Esophagus (tissue), 2 donors: ENCODE results near the gene TMEM131. TPM values are rescaled to one million over a fixed set of nuclear protein-coding genes. Genes with fewer than 3 reads are reported as not detected.
A peak's percentile ranks its signal among the peaks of the same experiment; 100 is the strongest.
"Not testable (repeated sequence)": the region's sequence is repeated elsewhere in the genome, so short reads cannot be mapped to it uniquely, and the experiment has no call there.

Experiments used
- H3K27ac ChIP-seq, 2 donors: one replicate each; pipeline ENCODE4 v1.5.1; 2013; ENCODE audit warnings: low read depth in 2 of 2, mild to moderate bottlenecking in 2 of 2, inconsistent platforms in 1 of 2, low read length in 1 of 2, moderate library complexity in 1 of 2
- H3K27me3 ChIP-seq, 2 donors: one replicate each; pipeline ENCODE4 v1.6.1; 2013; ENCODE audit warnings: low read length in 2 of 2, control low read depth in 1 of 2, mild to moderate bottlenecking in 1 of 2; ENCODE audit not compliant: insufficient read depth in 2 of 2, control insufficient read depth in 1 of 2
- H3K36me3 ChIP-seq, 2 donors: one replicate each; pipeline ENCODE4 v1.6.1; 2013; ENCODE audit warnings: low read length in 1 of 2; ENCODE audit not compliant: control insufficient read depth in 2 of 2, insufficient read depth in 2 of 2
- H3K4me1 ChIP-seq, 2 donors: one replicate each; pipeline ENCODE4 v1.6.1; 2013; ENCODE audit warnings: low read length in 1 of 2; ENCODE audit not compliant: control insufficient read depth in 2 of 2, insufficient read depth in 2 of 2
- H3K4me3 ChIP-seq, 2 donors: one replicate each; pipeline ENCODE4 v1.5.1; 2013; ENCODE audit warnings: low read length in 2 of 2, mild to moderate bottlenecking in 2 of 2, low read depth in 1 of 2, moderate library complexity in 1 of 2
- H3K9me3 ChIP-seq, 2 donors: one replicate each; pipeline ENCODE4 v1.6.1; 2013; ENCODE audit warnings: mild to moderate bottlenecking in 2 of 2, low read depth in 1 of 2, low read length in 1 of 2, moderate library complexity in 1 of 2; ENCODE audit not compliant: control insufficient read depth in 2 of 2, insufficient read depth in 1 of 2
- WGBS, 2 donors: extraction: QIAGEN DNeasy Blood & Tissue Kit; methylation state at CpG; one replicate each; pipeline ENCODE4 v1.1.7; 2013; 5-methylcytosine and 5-hydroxymethylcytosine counted together
- polyA plus RNA-seq, 2 donors: library from polyadenylated mRNA; stranded (reverse); fragments of 200-250 nt; gene quantifications; one replicate each; pipeline ENCODE4 v1.2.3, GENCODE V29; 2013
- donor health status: healthy with polysubstance abuse.
- donor health status: Bipolar disorder and iron deficiency.

Gene TMEM131
- polyA plus RNA-seq, 2 donors: 9.3 to 9.9 TPM

- H3K9me3 ChIP-seq: no peaks in the 10 kb centered on the region
- H3K4me3 ChIP-seq: no peak overlapping the region
- H3K27me3 ChIP-seq: no peaks in the 10 kb centered on the region
- WGBS, 2 donors: 86 to 95% methylated on average over 12 of the region's 12 CpGs
- no peaks in the 10 kb centered on the region for H3K4me1 ChIP-seq
- no peak overlapping the region for H3K27ac ChIP-seq
- no peaks in the 10 kb centered on the region for H3K36me3 ChIP-seq
Observed at GRCh38 chr2:97965116-97965515, 30.6 kb downstream of the TMEM131 start.

- Histone ChIP-seq H3K36me3 (no peaks in the 10 kb centered on the region), H3K27ac (no peak overlapping the region), H3K4me3 (no peak overlapping the region), H3K9me3 (no peaks in the 10 kb centered on the region), H3K27me3 (no peaks in the 10 kb centered on the region), H3K4me1 (no peaks in the 10 kb centered on the region)
- WGBS, 2 donors: 32 to 43% methylated on average over 1 of the region's 1 CpG
Observed at GRCh38 chr2:97963880-97964279, 31.9 kb downstream of the TMEM131 start.

- no peaks in the 10 kb centered on the region for H3K27me3 ChIP-seq
- H3K4me1 ChIP-seq: no peaks in the 10 kb centered on the region
- H3K4me3 ChIP-seq: no peak overlapping the region
- H3K9me3 ChIP-seq: no peaks in the 10 kb centered on the region
- H3K36me3 ChIP-seq: no peaks in the 10 kb centered on the region
- H3K27ac ChIP-seq: peak overlapping the region in 1 of 2 donors; percentile 10
Observed at GRCh38 chr2:97963079-97963406, 32.7 kb downstream of the TMEM131 start.

- WGBS, 2 donors: 76 to 90% methylated on average over 5 of the region's 5 CpGs
- Histone ChIP-seq H3K4me3 (no peak overlapping the region), H3K4me1 (no peaks in the 10 kb centered on the region)
Observed at GRCh38 chr2:97961534-97961933, 34.2 kb downstream of the TMEM131 start.

GRCh38 chr2:97958184-97958583 is 37.6 kb downstream of the TMEM131 start:
- H3K4me1 ChIP-seq: no peaks in the 10 kb centered on the region
- 70 to 76% methylated on average over 2 of the region's 2 CpGs for WGBS, 2 donors
- no peaks in the 10 kb centered on the region for H3K36me3 ChIP-seq
- no peak overlapping the region for H3K4me3 ChIP-seq
- no peaks in the 10 kb centered on the region for H3K9me3 ChIP-seq
- no peak overlapping the region for H3K27ac ChIP-seq
- H3K27me3 ChIP-seq: no peaks in the 10 kb centered on the region

More at GRCh38 chr2:97961534-97961933, 34.2 kb downstream of the TMEM131 start:
- no peaks in the 10 kb centered on the region for H3K27me3 ChIP-seq
- H3K36me3 ChIP-seq: no peaks in the 10 kb centered on the region
- H3K9me3 ChIP-seq: no peaks in the 10 kb centered on the region
- H3K27ac ChIP-seq: no peak overlapping the region

GRCh38 chr2:97957432-97958183 is 38.1 kb downstream of the TMEM131 start:
- Histone ChIP-seq H3K36me3 (no peaks in the 10 kb centered on the region), H3K9me3 (no peaks in the 10 kb centered on the region), H3K27me3 (no peaks in the 10 kb centered on the region), H3K4me1 (no peaks in the 10 kb centered on the region), H3K27ac (no peak overlapping the region), H3K4me3 (no peak overlapping the region)
- WGBS, 2 donors: 81 to 83% methylated on average over 5 of the region's 5 CpGs

GRCh38 chr2:97956753-97957152 is 39.0 kb downstream of the TMEM131 start:
- not testable (repeated sequence) for H3K27me3 ChIP-seq, H3K9me3 ChIP-seq, H3K36me3 ChIP-seq, H3K4me1 ChIP-seq, H3K27ac ChIP-seq, H3K4me3 ChIP-seq
- 89% methylated on average over 13 of the region's 13 CpGs for WGBS, 2 donors

GRCh38 chr2:97953853-97954252 is 41.9 kb downstream of the TMEM131 start:
- H3K27ac ChIP-seq: no peak overlapping the region
- WGBS, 2 donors: 87 to 90% methylated on average over 4 of the region's 4 CpGs
- H3K4me1 ChIP-seq: peaks cover 0 to 2% of the 10 kb centered on the region in 2 donors
- no peaks in the 10 kb centered on the region for H3K9me3 ChIP-seq
- no peak overlapping the region for H3K4me3 ChIP-seq
- no peaks in the 10 kb centered on the region for H3K36me3 ChIP-seq
- no peaks in the 10 kb centered on the region for H3K27me3 ChIP-seq

- Histone ChIP-seq H3K9me3 (no peaks in the 10 kb centered on the region), H3K27ac (no peak overlapping the region), H3K36me3 (no peaks in the 10 kb centered on the region), H3K4me1 (peaks cover 0 to 2% of the 10 kb centered on the region in 2 donors), H3K27me3 (no peaks in the 10 kb centered on the region), H3K4me3 (no peak overlapping the region)
- 95% methylated on average over 6 of the region's 6 CpGs for whole genome bisulfite sequencing, 2 donors
Observed at GRCh38 chr2:97952357-97952756, 43.4 kb downstream of the TMEM131 start.

GRCh38 chr2:97951155-97951680 is 44.5 kb downstream of the TMEM131 start:
- Histone ChIP-seq H3K27me3 (no peaks in the 10 kb centered on the region), H3K4me1 (peaks cover 0 to 2% of the 10 kb centered on the region in 2 donors), H3K27ac (no peak overlapping the region), H3K4me3 (no peak overlapping the region), H3K9me3 (no peaks in the 10 kb centered on the region), H3K36me3 (no peaks in the 10 kb centered on the region)
- WGBS, 2 donors: 89 to 91% methylated on average over 2 of the region's 2 CpGs
